HG02623 (cell line): ENCODE data around the gene MSANTD3.
"Not testable (repeated sequence)": the region's sequence is repeated elsewhere in the genome, so short reads cannot be mapped to it uniquely, and the experiment has no call there.

Experiments
- ATAC-seq: cut with Tn5 transposase; IDR thresholded peaks from one replicate; pipeline ENCODE4 v1.9.1; 2021; ENCODE audit warnings: moderate library complexity; ENCODE audit not compliant: unreplicated experiment

Gene MSANTD3

GRCh38 chr9:100428871-100429654, 2.1 kb downstream of the MSANTD3 start:
- ATAC-seq: no peak

GRCh38 chr9:100430286-100430940, 3.5 kb downstream of the MSANTD3 start:
- ATAC-seq: no peak

GRCh38 chr9:100431886-100432285, 4.9 kb downstream of the MSANTD3 start:
- no peak for ATAC-seq

GRCh38 chr9:100432736-100433135, 5.8 kb downstream of the MSANTD3 start:
- no peak for ATAC-seq

GRCh38 chr9:100436571-100436970, 9.6 kb downstream of the MSANTD3 start:
- no peak for ATAC-seq

- ATAC-seq: no peak
Observed at GRCh38 chr9:100437860-100438805, 11.2 kb downstream of the MSANTD3 start.

GRCh38 chr9:100440071-100440470, 13.1 kb downstream of the MSANTD3 start:
- ATAC-seq: no peak

- ATAC-seq: not testable (repeated sequence)
Observed at GRCh38 chr9:100440487-100440886, 13.5 kb downstream of the MSANTD3 start.

- no peak for ATAC-seq
Observed at GRCh38 chr9:100441911-100442361, 15.0 kb downstream of the MSANTD3 start.

- ATAC-seq: no peak
Observed at GRCh38 chr9:100443781-100444768, 17.1 kb downstream of the MSANTD3 start.

- no peak for ATAC-seq
Observed at GRCh38 chr9:100445161-100445902, 18.4 kb downstream of the MSANTD3 start.

GRCh38 chr9:100445903-100446549, 19.1 kb downstream of the MSANTD3 start:
- no peak for ATAC-seq

- ATAC-seq: no peak
Observed at GRCh38 chr9:100447041-100447440, 20.1 kb downstream of the MSANTD3 start.

GRCh38 chr9:100448266-100448665, 21.3 kb downstream of the MSANTD3 start:
- ATAC-seq: no peak

GRCh38 chr9:100449420-100449819, 22.5 kb downstream of the MSANTD3 start:
- ATAC-seq: peak; percentile 66

GRCh38 chr9:100452894-100453293, 26.0 kb downstream of the MSANTD3 start:
- ATAC-seq: no peak

GRCh38 chr9:100455470-100455869, 28.5 kb downstream of the MSANTD3 start:
- no peak for ATAC-seq

- ATAC-seq: no peak
Observed at GRCh38 chr9:100457517-100457916, 30.6 kb downstream of the MSANTD3 start.

GRCh38 chr9:100459963-100460362, 33.0 kb downstream of the MSANTD3 start:
- ATAC-seq: no peak
